HEK293 (cell line): ENCODE data around the gene SCGB3A1.
A peak's percentile ranks its signal among the peaks of the same experiment; 100 is the strongest.

Experiments
- CTCF ChIA-PET: fragments of 350-600 bp; formaldehyde crosslinking; extraction: SDS; loops from one replicate; lab custom pipeline; 2021; ENCODE audit warnings: antibody characterized with exemption; lab: Yijun Ruan, JAX
- POLR2A ChIA-PET: fragments of 300-600 bp; formaldehyde crosslinking; extraction: SDS; loops from one replicate; lab custom pipeline; 2020; ENCODE audit warnings: antibody characterized with exemption, inconsistent platforms; lab: Yijun Ruan, JAX
- H3K27ac ChIP-seq: fragments of 200-500 bp; sonication (Bioruptor generic); 2 replicates; pipeline ENCODE4 v1.5.1; 2014; ENCODE audit warnings: low read depth, low read length, control low read depth, inconsistent platforms; ENCODE audit errors: extremely low read depth
- H3K36me3 ChIP-seq, 2 experiments: fragments of 200-500 bp in 1 of 2; sonication (Bioruptor generic) in 1 of 2; 1 replicate in 1 of 2; 2 replicates in 1 of 2; pipeline ENCODE4 v1.5.1; 2014 to 2017; ENCODE audit warnings: inconsistent platforms in 2 of 2, low read length in 2 of 2; ENCODE audit not compliant: control insufficient read depth in 2 of 2, insufficient read depth in 1 of 2
- H3K4me1 ChIP-seq: fragments of 200-500 bp; sonication (Bioruptor generic); 2 replicates; pipeline ENCODE4 v1.5.1; 2014; ENCODE audit warnings: mild to moderate bottlenecking, low read length, inconsistent platforms; ENCODE audit not compliant: control insufficient read depth, insufficient read depth
- H3K4me3 ChIP-seq: 2 replicates; pipeline ENCODE4 v1.5.1; 2011; ENCODE audit warnings: low read depth, mild to moderate bottlenecking, control low read depth, low read length, moderate library complexity
- H3K9me3 ChIP-seq: fragments of 200-500 bp; sonication (Bioruptor generic); 2 replicates; pipeline ENCODE4 v1.5.1; 2014; ENCODE audit warnings: low read depth, low read length, inconsistent platforms; ENCODE audit not compliant: control insufficient read depth, insufficient read depth
- KLF9 ChIP-seq: fragments of 450-650 bp; formaldehyde crosslinking; IDR thresholded peaks from 2 replicates; pipeline ENCODE4 v1.5.1; 2016; ENCODE audit warnings: missing biosample characterization, missing genetic modification characterization, low read depth
- SCRT2 ChIP-seq: fragments of 450-650 bp; formaldehyde crosslinking; IDR thresholded peaks from 2 replicates; pipeline ENCODE4 v1.5.1; 2016; ENCODE audit warnings: missing biosample characterization, missing genetic modification characterization
- TRIM28 ChIP-seq: IDR thresholded peaks from 2 replicates; pipeline ENCODE4 v1.6.1; 2011; ENCODE audit warnings: low read length, control low read depth, borderline replicate concordance
- ZBTB49 ChIP-seq: fragments of 450-650 bp; formaldehyde crosslinking; IDR thresholded peaks from 2 replicates; pipeline ENCODE4 v1.5.1; 2016; ENCODE audit warnings: missing biosample characterization, missing genetic modification characterization, low read depth
- ZFHX2 ChIP-seq: fragments of 450-650 bp; formaldehyde crosslinking; conservative IDR thresholded peaks from 2 replicates; pipeline ENCODE4 v1.5.1; 2016; ENCODE audit warnings: missing biosample characterization, missing genetic modification characterization
- ZFP41 ChIP-seq: fragments of 450-650 bp; formaldehyde crosslinking; IDR thresholded peaks from 2 replicates; pipeline ENCODE4 v1.5.1; 2016; ENCODE audit warnings: missing biosample characterization, missing genetic modification characterization, borderline replicate concordance
- ZIC2 ChIP-seq: fragments of 450-650 bp; formaldehyde crosslinking; IDR thresholded peaks from 2 replicates; pipeline ENCODE4 v1.5.1; 2016; ENCODE audit warnings: missing biosample characterization, missing genetic modification characterization
- ZNF18 ChIP-seq: fragments of 450-650 bp; formaldehyde crosslinking; IDR thresholded peaks from 2 replicates; pipeline ENCODE4 v1.5.1; 2016; ENCODE audit warnings: missing biosample characterization, missing genetic modification characterization
- ZNF404 ChIP-seq: fragments of 450-650 bp; formaldehyde crosslinking; IDR thresholded peaks from 2 replicates; pipeline ENCODE4 v1.5.1; 2017; ENCODE audit warnings: missing biosample characterization, missing genetic modification characterization
- ZNF521 ChIP-seq: fragments of 450-650 bp; formaldehyde crosslinking; IDR thresholded peaks from 2 replicates; pipeline ENCODE4 v1.5.1; 2017; ENCODE audit warnings: missing biosample characterization, mild to moderate bottlenecking, missing genetic modification characterization
- ZNF830 ChIP-seq: fragments of 450-650 bp; IDR thresholded peaks from 2 replicates; pipeline ENCODE4 v1.5.0; 2018; ENCODE audit warnings: missing biosample characterization, missing genetic modification characterization, low read depth, mild to moderate bottlenecking, moderate library complexity
- ZSCAN16 ChIP-seq: fragments of 450-650 bp; formaldehyde crosslinking; IDR thresholded peaks from 2 replicates; pipeline ENCODE4 v1.5.1; 2016; ENCODE audit warnings: missing biosample characterization, missing genetic modification characterization

The SCGB3A1 gene

GRCh38 chr5:180632768-180633167 lies 41.5 kb upstream of the SCGB3A1 start:
- Histone ChIP-seq H3K36me3 (no peaks in the 10 kb centered on the region), H3K27ac (no peak overlapping the region), H3K9me3 (no peaks in the 10 kb centered on the region), H3K4me1 (no peaks in the 10 kb centered on the region), H3K4me3 (no peak overlapping the region)
- POLR2A ChIA-PET = interaction anchor here (1.2 kb wide), 1 partner anchor 14 kb away, joined by 3 read pairs; no protein-coding TSS in a partner anchor
- CTCF ChIA-PET = no interaction called here
- no peak for TF ChIP-seq KLF9 (tag by site-specific recombination)
- TF ChIP-seq ZNF18 = peak; percentile 32; the same call in 1 of the 2 replicates

GRCh38 chr5:180631549-180632383 lies 40.5 kb upstream of the SCGB3A1 start:
- ChIA-PET CTCF (interaction anchor here (0.8 kb wide), 1 partner anchor 12 kb away, joined by 5 read pairs; no protein-coding TSS in a partner anchor), POLR2A (no interaction called here)
- Histone ChIP-seq H3K4me3 (no peak overlapping the region), H3K36me3 (no peaks in the 10 kb centered on the region), H3K27ac (no peak overlapping the region), H3K9me3 (no peaks in the 10 kb centered on the region), H3K4me1 (no peaks in the 10 kb centered on the region)
- no peak for TF ChIP-seq ZSCAN16 (tag by site-specific recombination)
- TF ChIP-seq ZNF404 (tag by site-specific recombination) = no peak
- TF ChIP-seq ZNF830 (tag by site-specific recombination) = no peak
- TF ChIP-seq TRIM28 = no peak
- TF ChIP-seq ZIC2 = peak; percentile 68

- no peaks in the 10 kb centered on the region for H3K9me3 ChIP-seq
- no peak for TF ChIP-seq ZFP41
- TF ChIP-seq, all 188 proteins: peak for 0
- ChIA-PET CTCF (no interaction called here), POLR2A (no interaction called here)
- H3K4me3 ChIP-seq = no peak overlapping the region
- no peak overlapping the region for H3K27ac ChIP-seq
- no peaks in the 10 kb centered on the region for H3K36me3 ChIP-seq
- H3K4me1 ChIP-seq = no peaks in the 10 kb centered on the region
Measured at GRCh38 chr5:180630426-180630825, 39.1 kb upstream of the SCGB3A1 start.

- no peaks in the 10 kb centered on the region for H3K4me1 ChIP-seq
- POLR2A ChIA-PET = no interaction called here
- CTCF ChIA-PET = no interaction called here
- H3K27ac ChIP-seq = no peak overlapping the region
- no peak overlapping the region for H3K4me3 ChIP-seq
- no peaks in the 10 kb centered on the region for H3K36me3 ChIP-seq
- no peaks in the 10 kb centered on the region for H3K9me3 ChIP-seq
- TF ChIP-seq ZBTB49 (tag by site-specific recombination) = no peak
- 0 out of 2 replicates have a peak, but pooled peaks have one; percentile 15 for TF ChIP-seq ZFHX2 (tag by site-specific recombination)
- 0 out of 2 replicates have a peak, but pooled peaks have one; percentile 10 for TF ChIP-seq SCRT2 (tag by site-specific recombination)
- TF ChIP-seq ZNF521 (tag by site-specific recombination) = no peak
Measured at GRCh38 chr5:180629831-180630382, 38.6 kb upstream of the SCGB3A1 start.
